CD4-positive, alpha-beta T cell treated with Interleukin-4 for 1 hour (primary cell): ENCODE results near the gene EFNA2.

Experiments
- DNase-seq, 2 donors: peaks; one replicate each; pipeline ENCODE4 v3.0.0-alpha.2; 2020 to 2022

Gene EFNA2

DNA sequence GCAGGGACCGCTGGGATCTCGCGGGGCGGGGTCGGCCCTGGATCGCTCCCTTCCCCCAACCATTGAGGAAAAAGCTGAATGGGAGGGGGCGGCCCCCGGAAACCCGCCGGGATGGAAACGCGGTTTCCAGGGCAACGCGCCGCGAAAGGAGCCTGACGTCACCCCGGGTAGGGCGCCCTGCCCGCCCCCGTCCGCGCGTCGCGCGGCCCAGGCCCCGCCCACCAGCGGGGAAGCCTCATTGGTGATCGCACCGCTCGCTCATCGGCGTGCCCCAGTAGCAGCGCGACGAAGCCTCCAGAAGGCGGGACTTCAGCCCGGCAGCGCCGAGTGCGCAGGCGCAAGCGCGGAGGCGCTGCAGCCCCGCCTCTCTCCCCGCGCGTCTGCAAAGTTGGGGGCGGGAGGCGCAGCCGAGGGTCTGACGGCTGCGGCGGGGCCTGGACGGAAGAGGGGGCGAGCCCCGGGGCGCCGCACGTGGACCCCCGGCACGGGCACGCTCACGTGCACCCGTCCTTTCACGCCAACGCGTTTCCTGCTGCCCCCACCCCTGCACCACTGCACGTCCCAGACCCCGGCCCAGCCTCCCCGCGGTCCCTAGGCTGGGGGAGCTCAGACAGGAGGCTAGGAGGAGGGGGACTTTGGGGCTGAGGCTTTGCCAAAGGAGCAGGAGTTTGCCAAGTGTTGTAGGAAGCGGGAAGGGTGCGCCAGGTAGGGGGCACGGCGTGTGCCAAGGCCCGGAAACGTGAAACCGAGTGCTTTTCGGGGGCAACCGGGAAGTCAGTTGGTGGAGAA lies 24.7 kb upstream of the EFNA2 start:
- peak; percentile 98 for DNase-seq

GRCh38 chr19:1261538-1261797 lies 24.2 kb upstream of the EFNA2 start:
- DNase-seq: peak; percentile 57 to 67

GRCh38 chr19:1261798-1262622 lies 23.7 kb upstream of the EFNA2 start:
- peak in 1 of 2 donors; percentile 63 for DNase-seq

GRCh38 chr19:1262623-1263123 lies 23.0 kb upstream of the EFNA2 start:
- no peak for DNase-seq

- no peak for DNase-seq
Measured at GRCh38 chr19:1263188-1263587, 22.5 kb upstream of the EFNA2 start.

GRCh38 chr19:1264801-1265614 lies 20.7 kb upstream of the EFNA2 start:
- DNase-seq: peak in 1 of 2 donors; percentile 58

DNA sequence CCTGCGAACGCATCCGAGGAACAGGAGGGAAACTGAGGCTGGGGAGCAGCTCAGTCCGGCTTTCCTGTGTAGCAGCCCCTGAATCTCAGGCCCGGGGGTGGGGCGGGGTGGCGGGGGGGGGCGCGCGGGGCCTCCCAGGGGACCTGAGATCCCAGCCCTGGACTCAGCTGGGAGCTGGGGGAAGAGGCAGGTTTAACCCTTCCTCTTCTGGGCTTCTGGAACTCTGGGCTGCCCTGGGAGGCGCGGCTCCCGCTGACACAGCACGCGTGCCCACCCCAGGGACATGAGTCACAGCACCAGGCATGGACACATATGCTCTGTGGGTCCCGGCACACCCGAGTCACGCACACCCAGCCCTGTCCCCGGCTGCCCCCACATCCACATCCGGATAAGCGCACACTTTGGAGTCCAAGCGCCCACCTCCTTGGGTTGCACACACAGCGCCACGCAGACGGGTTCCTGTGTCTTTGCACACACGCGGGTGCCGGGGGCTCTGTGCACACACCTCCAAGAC lies 20.0 kb upstream of the EFNA2 start:
- DNase-seq: peak; percentile 40 to 54

- DNase-seq: peak; percentile 88 to 93
Measured at GRCh38 chr19:1266129-1266915, 19.4 kb upstream of the EFNA2 start.

- DNase-seq: peak; percentile 66 to 71
Measured at GRCh38 chr19:1266916-1267476, 18.7 kb upstream of the EFNA2 start.

- no peak for DNase-seq
Measured at GRCh38 chr19:1267477-1268225, 18.0 kb upstream of the EFNA2 start.

DNA sequence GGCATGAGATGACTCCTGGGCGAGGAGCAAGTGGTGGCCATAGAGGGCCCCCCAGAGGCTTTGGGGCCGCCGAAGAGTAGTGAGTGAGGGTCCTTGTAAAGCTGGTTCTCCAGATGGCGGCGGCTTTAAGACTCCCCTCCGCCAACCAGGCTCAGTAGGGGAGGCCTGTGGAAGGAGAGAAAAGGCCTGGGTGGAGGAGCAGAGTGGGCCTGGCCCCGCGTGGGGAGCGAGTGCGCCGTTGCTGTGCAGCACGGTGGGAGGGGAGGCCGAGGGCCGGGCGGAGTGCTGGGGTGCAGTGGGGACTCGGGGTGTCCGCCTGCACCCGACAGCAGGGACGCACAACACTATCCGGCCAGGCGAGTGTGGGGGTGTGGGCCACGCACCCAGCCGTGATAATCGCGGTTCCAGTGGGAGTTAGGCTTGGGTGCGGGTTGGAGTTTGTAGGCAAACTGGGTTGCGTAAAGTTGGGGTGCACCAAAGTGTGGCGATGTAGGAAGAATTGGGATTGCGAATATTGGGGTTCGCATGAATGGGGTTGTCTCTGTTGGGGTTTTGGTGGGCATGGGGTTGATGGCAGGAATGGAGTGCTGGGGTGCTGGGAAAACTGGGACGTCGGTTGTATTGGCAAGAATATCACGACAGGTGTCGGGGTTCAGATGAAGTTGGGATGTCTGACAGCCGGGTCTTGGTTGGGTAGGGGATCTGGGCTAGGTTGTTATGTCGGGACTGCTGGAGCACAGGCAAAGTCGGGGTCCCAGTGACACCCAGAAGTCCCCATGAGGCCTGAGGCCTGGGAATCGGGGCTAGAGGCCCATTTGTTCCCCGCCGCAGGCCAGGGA lies 17.2 kb upstream of the EFNA2 start:
- no peak for DNase-seq

DNA sequence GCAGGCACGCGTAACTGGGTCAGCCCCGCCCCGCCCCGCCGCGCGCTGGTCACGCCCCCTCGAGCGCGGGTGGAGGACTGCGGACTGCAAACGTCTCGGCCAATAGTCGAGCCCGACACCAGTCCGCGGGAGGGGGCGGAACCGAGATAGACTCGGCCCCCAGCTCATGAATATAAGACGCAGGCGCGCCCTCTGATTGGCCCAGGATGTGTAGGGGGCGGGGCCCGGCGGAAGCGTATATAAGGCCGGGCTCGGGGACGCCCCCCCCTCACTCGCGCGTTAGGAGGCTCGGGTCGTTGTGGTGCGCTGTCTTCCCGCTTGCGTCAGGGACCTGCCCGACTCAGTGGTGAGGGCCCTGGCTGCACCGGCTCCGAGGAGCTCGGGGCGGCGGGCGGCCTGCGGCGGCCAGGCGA lies 16.6 kb upstream of the EFNA2 start, which contains the start of gene CIRBP:
Gene CIRBP (plus strand): TSS at position 268 of the 413 bp plus-strand sequence. CDS start 1,602 bp downstream, outside the sequence.
- DNase-seq: peak; percentile 99

DNA sequence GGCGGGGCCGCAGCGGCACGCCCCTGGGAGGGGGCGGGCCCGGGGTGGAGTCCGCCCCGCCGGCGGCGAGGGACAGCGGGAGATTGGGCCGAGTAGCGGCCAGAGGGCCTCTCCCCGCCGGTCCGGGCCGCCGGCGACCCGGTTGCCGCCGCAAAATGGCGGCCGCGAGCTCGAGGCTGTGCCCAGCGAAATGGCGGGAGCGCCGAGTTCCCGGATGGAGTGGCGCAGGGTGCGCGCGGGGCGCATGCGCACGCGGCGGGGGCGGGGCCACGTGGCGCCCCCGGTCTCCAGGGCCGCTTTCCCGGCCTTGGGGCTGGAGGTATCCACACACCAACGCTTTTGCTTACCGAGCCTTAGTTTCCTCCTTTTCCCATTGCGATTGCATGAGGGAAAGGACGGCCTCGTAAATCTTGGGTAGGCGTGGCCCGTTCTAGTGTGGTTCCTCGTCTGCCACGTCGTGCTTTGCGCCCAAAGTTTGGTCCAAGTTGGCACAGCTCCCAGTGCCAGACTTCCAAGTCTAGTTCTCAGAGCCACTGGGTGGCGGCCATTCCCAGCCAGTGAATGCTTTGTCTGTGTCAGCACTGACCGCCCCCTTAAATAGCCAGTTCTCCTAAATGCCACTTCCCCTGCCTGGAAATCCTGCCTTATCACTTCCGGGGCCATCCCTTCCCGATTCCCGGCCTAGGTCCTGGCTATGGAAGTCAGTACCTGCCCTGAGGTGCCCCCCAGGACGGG lies 16.0 kb upstream of the EFNA2 start:
- DNase-seq: peak; percentile 86 to 87

GRCh38 chr19:1270213-1270853 lies 15.3 kb upstream of the EFNA2 start:
- peak in 1 of 2 donors; percentile 39 for DNase-seq

DNA sequence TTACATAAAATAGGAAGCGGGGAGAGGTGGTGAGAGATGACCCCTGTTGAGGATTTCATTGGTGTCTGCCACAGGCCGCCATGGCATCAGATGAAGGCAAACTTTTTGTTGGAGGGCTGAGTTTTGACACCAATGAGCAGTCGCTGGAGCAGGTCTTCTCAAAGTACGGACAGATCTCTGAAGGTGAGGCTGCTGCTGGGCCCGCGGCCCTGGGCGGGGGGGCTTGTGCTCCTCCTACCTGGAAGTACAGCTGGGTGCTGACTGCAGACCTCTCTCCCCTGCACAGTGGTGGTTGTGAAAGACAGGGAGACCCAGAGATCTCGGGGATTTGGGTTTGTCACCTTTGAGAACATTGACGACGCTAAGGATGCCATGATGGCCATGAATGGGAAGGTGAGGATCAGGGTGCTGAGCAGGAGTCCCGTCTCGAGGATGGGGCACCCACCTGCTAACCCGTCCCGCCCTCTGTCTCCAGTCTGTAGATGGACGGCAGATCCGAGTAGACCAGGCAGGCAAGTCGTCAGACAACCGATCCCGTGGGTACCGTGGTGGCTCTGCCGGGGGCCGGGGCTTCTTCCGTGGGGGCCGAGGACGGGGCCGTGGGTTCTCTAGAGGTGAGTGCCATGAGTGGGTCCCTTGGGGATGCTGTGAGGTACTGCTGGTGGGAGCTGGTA lies 14.7 kb upstream of the EFNA2 start:
- peak in 1 of 2 donors; percentile 7 for DNase-seq

DNA sequence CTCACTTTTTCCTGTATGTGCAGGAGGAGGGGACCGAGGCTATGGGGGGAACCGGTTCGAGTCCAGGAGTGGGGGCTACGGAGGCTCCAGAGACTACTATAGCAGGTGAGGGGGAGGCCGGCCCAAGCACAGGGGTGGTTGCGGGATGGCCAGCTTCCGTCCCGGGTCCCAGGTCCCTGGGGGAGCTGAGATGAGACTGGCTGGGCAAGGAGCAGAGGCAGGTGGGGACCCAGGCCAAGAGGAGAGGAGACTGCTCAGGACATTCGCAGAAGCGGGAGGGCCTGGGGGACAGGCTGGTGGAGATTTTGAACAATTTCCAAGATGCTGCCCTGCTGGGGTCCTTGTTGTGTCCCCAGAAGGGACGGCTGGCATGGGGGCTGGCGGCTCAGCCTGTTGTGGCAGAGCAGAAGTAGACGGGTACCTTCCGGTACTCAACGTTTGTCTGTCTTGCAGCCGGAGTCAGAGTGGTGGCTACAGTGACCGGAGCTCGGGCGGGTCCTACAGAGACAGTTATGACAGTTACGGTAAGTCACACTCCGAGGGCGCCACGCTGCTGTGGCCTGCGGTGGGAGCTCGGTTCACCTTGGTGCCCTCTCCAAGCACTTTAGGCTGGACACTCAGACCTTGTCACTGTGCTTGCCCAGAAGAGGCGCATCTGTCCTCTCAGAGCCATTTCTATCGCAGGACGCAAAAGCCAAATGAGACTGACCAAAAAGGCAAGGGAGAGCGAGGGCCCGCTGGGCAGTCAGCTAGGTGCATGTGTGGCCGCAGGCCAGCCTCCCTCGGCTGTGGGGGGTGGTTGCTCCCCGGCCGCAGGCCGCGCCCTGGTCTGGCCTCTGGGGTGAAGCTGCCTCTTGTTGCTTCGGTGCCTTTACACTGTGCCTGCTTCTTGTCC lies 13.9 kb upstream of the EFNA2 start:
- no peak for DNase-seq
